SHP77 (cell line): ENCODE measurements around the gene FOXL3.

Experiments
- DNase-seq, 2 experiments: peaks; one replicate each; lab custom pipeline; 2025; lab: John Stamatoyannopoulos, UW

FOXL3 gene

GRCh38 chr7:266851-267840 is 22.8 kb upstream of the FOXL3 start:
- DNase-seq, result peak; percentile 30 to 37

DNA sequence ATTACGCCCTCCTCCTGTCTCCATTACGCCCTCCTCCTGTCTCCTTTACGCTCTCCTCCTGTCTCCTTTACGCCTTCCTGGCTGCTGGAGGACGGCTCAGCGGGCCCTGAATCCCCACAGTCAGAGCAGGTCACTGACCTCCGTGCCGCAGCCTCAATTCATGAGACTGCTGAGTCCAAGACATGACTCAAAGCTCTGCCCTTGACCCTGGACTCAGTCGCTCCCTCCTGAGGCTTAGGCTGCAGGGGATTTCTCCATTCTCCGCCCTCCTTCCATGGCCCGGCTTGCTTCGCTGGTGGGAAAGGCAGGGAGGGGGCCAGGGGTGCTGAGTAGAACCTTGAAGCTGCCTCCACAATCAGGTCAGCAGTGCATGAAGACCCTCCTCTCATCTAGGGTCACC is 21.0 kb upstream of the FOXL3 start:
- DNase-seq, result no peak

DNA sequence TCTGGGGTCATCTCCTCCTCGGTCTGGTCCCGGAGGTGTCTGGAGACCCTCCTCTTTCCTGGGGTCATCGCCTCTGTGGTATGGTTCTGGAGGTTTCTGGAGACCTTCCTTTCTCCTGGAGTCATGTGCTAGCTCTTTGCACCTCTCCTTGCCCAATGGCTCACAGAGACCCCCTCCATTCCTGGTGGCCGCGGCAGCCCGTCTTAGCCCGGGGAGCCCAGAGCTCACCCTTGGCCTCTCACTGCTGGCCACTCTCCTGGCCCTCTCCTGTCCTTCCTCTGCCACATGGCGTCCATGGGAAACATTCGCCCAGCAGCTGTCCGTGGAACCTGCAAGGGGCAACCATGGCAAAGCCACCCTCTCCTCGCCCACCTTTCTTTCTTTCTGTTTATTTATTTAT is 20.2 kb upstream of the FOXL3 start:
- DNase-seq, result no peak

DNA sequence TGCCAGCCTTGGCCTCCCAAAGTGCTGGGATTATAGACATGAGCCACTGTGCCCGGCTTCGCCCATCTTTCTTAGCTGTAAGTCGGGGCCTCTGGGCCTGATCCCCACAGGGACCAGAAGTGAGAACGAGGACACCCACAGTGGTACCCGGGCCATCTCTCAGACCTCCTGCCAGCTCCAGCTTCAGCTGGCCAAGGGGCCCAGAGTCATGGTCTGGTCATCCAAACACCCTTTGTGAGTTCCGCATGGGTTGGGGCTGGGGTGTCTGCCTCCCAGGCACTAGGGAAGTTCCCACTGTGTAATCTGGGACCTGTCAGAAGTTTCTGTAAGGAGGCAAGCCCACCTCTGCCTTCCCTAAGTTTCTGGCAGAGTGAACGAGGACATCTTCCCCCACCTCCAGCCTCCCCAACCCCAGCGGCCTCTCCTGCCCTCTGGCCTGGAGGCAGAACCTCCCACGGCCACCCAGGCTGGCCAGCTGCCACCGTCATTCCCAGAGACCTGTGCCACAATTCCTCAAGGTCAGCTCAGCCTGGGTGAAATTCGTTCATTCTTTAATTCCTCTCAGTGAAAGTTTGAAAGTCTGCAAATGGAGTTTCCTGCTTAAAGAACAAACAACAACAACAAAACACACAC is 19.5 kb upstream of the FOXL3 start:
- no peak for DNase-seq

GRCh38 chr7:271266-272107 is 18.5 kb upstream of the FOXL3 start:
- no peak for DNase-seq

GRCh38 chr7:272108-272615 is 17.8 kb upstream of the FOXL3 start:
- no peak for DNase-seq

- DNase-seq, result no peak
Observed at GRCh38 chr7:272631-273030, 17.3 kb upstream of the FOXL3 start.

DNA sequence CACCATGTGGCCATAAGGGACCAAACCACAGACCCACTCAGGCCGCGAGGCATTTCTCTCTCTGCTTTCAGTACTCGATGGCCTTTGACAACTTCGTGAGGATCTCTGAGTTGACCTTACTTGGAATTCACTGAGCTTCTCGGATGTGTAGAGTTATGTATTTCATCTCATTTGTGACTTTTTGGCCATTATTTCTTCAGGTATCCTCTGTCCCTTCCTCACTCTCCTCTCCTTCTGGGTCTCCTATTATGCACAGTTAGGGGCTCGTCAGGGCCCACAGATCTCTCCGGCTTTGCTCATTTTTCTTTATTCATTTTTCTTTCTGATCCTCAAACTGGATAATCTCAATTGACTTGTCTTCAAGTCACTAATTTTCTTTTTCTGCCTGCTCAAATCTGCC is 16.6 kb upstream of the FOXL3 start:
- no peak for DNase-seq

- no peak for DNase-seq
Observed at GRCh38 chr7:274266-274665, 15.7 kb upstream of the FOXL3 start.

- no peak for DNase-seq
Observed at GRCh38 chr7:276230-276835, 13.6 kb upstream of the FOXL3 start.

DNA sequence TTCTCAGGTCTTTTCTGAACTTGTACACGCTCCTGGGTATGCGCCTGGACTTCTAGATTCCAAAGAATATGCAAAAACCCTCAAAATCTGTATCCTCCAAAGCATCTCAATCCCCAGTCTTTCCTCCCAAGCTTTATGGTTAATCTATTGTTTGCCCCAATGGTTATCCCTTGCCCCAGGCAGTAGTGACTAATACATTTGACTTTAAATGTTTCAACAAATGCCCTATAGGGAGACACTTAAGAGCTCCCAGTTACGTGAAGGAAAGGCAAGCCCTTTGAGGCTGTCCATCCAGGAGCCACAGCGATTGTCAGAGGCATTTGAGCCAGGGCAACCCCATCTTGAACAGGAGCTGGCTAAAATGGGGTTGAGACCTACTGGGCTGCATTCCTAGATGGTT is 12.7 kb upstream of the FOXL3 start:
- no peak for DNase-seq

- no peak for DNase-seq
Observed at GRCh38 chr7:278081-278480, 11.9 kb upstream of the FOXL3 start.

- no peak for DNase-seq
Observed at GRCh38 chr7:279821-280220, 10.1 kb upstream of the FOXL3 start.

GRCh38 chr7:280461-280860 is 9.5 kb upstream of the FOXL3 start:
- DNase-seq, result no peak

DNA sequence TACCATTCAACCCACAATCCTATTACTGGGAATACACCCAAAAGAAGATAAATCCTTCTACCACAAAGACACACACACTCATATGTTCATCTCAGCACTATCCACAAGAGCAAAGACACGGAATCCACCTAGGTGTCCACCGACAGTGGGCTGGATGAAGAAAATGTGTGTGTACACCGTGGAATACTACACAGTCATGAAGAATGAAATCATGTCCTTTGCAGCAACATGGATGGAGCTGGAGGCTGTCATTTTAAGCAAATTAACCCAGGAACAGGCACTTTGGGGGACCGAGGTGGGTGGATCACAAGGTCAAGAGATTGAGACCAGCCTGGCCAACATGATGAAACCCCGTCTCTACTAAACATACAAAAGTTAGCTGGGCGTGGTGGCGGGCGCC is 8.3 kb upstream of the FOXL3 start:
- DNase-seq, result no peak

- no peak for DNase-seq
Observed at GRCh38 chr7:282621-283020, 7.3 kb upstream of the FOXL3 start.

DNA sequence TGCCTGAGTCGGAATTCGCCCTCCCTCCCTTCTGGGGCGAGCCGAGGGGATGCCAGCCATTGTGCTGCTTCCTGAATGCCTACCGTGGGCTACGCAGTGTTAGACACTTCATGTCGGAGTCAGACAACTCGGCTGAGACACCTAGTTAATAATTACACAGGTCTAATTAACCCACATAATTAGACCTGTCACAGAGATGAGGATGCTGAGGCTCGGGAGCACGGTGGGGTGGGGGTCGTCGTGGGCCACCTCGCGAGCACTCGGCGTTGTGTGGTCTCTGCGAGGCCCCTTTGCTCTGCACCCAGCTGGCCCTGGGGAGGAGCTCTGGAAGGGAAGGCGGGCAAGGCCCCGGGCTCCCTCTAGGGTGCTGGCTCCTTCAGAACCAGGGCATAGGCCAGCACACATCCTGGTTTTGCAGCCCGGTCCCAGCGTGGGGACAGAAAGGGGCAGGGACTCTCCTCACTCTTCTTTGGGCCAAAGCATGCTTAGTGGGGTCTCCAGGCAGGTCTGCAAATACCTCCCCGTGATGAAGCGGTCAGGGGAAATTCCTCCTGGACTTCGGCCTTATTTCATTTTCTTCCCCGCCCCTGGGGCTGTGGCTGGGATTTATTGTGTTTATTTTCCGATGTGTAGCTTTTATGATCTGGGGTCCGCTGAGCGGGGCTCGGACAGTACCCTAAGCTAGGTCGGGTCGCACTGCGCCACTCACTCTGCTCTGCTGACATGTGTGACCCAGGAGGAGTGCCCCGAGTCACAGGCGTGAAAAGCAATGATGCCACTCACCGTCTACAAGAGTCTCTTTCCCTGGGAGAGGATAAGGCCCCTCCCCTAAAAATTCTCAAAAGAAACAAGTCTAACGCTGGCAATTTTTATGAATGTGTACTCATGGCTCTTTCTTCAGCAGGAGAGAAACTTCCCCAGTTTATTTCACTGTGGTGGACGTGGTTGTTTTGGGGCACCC is 4.9 kb upstream of the FOXL3 start:
- DNase-seq, result no peak

GRCh38 chr7:285731-286130 is 4.2 kb upstream of the FOXL3 start:
- no peak for DNase-seq

DNA sequence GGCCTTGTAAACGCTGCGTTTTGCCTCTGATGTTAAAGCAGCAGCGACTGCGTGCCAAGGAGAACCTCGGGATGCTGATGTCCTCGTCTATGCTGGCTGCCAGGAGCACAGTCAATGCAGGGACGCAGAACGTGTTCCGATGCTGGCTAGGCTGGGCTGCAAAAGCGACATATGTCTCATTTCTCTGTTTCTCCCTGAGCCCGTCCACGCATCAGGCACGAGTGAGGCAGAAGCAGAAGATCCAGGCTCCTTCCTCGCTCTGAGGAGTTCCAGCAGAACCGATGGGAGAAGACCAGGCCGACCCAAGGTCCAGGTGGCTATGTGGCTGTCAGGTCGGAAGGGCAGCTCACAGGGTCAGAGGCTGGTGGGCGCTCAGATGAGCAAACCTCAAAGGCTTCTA is 3.7 kb upstream of the FOXL3 start:
- no peak for DNase-seq

GRCh38 chr7:288671-289101 is 1.3 kb upstream of the FOXL3 start:
- DNase-seq, result no peak
